Erythroblast (primary cell): ENCODE measurements around the gene TRIO.

Experiments used
- GATA1 ChIP-seq: IDR thresholded peaks from 2 replicates; pipeline ENCODE4 v1.6.1; 2011; ENCODE audit warnings: low read depth, mild to moderate bottlenecking, control low read depth, low read length, moderate library complexity
- POLR2A ChIP-seq: IDR thresholded peaks from 2 replicates; pipeline ENCODE4 v1.6.1; 2011; ENCODE audit warnings: mild to moderate bottlenecking, low read length

GRCh38 chr5:14369780-14370179, 226.6 kb downstream of the TRIO start:
- TF ChIP-seq POLR2A (no peak), GATA1 (no peak)
